ENCODE measurements around the gene OSBPL1A.

DNA sequence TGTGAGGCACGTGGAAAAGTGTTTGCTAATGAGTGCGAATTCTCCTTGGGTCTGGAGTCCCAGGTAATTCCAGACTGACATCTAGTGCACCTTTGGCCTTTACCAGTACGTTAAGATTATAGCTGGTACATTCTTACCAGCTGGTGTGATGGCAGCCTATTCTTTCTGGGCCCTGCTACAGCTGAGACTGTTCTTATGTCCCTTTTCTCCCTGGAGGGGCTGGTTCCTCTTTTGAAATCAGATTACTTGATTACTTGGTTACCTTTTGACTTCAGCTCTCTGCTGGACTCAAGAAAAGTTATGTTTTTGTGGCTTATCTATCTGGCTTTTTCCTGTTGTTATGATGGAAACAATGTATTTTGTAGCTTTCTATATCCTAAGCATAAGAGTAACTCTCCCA, 244.2 kb downstream of the OSBPL1A start:
- TF ChIP-seq ZNF274 (IDR thresholded peaks at IDR 0.05; ENCODE audit: low read depth, low read length) (no peak), YY1 (IDR thresholded peaks at IDR 0.05; ENCODE audit: insufficient read depth, insufficient read length) (no peak)
